Naive B cell (primary cell): ENCODE measurements around the gene CCDC185. TPM values are rescaled to one million over a fixed set of nuclear protein-coding genes. Genes with fewer than 3 reads are reported as not detected.

Experiments used
- ATAC-seq, 2 donors: fragments of 150-1000 bp; cut with Tn5 transposase; 2 replicates each; pipeline ENCODE4 v1.10.0; 2021; ENCODE audit warnings: low read depth in 2 of 2, mild to moderate bottlenecking in 2 of 2, moderate library complexity in 2 of 2
- DNase-seq: peaks from one replicate; pipeline ENCODE4 v3.0.0; 2022
- H3K27ac Mint-ChIP-seq, 6 donors: one replicate each; pipeline ENCODE4 v1.8.0; 2020 to 2022; ENCODE audit warnings: mild to moderate bottlenecking in 6 of 6, mixed read lengths in 6 of 6, moderate library complexity in 5 of 6, inconsistent platforms in 2 of 6
- H3K27me3 Mint-ChIP-seq, 3 donors: one replicate each; pipeline ENCODE4 v1.8.0; 2021 to 2022; ENCODE audit warnings: mixed read lengths in 3 of 3, mild to moderate bottlenecking in 1 of 3
- H3K36me3 Mint-ChIP-seq, 2 donors: one replicate each; pipeline ENCODE4 v1.8.0; 2020 to 2022; ENCODE audit warnings: mixed read lengths in 2 of 2, inconsistent platforms in 1 of 2, mild to moderate bottlenecking in 1 of 2
- H3K4me1 Mint-ChIP-seq, 3 donors: one replicate each; pipeline ENCODE4 v1.8.0; 2020 to 2022; ENCODE audit warnings: mixed read lengths in 3 of 3, inconsistent platforms in 1 of 3, mild to moderate bottlenecking in 1 of 3, moderate library complexity in 1 of 3
- H3K4me3 Mint-ChIP-seq, 8 donors: one replicate each; pipeline ENCODE4 v1.8.0; 2020 to 2022; ENCODE audit warnings: mild to moderate bottlenecking in 8 of 8, mixed read lengths in 8 of 8, moderate library complexity in 8 of 8, inconsistent platforms in 2 of 8
- H3K9me3 Mint-ChIP-seq, 7 donors: one replicate each; pipeline ENCODE4 v1.8.0; 2020 to 2022; ENCODE audit warnings: mixed read lengths in 7 of 7, mild to moderate bottlenecking in 5 of 7, inconsistent platforms in 2 of 7, moderate library complexity in 1 of 7
- polyA plus RNA-seq, 6 donors: library from polyadenylated mRNA; unstranded; fragments of 300-500 nt; fragmentation: Illumina TruSeq; gene quantifications; one replicate each; pipeline ENCODE4 v1.2.3, GENCODE V29; 2021; ENCODE audit warnings: low read depth in 6 of 6

The CCDC185 gene
- polyA plus RNA-seq, 6 donors from 2014 or later: not detected

GRCh38 chr1:223403184-223403815 is 10.1 kb downstream of the CCDC185 start:
- Mint-ChIP-seq H3K27ac (no peak overlapping the region), H3K4me3 (no peak overlapping the region), H3K4me1 (no peaks in the 10 kb centered on the region), H3K27me3 (peaks cover 29 to 44% (median 31%) of the 10 kb centered on the region in 3 donors), H3K36me3 (peaks cover 0 to 11% of the 10 kb centered on the region in 2 donors), H3K9me3 (peaks cover 3 to 10% (median 7%) of the 10 kb centered on the region in 7 donors)
- no peak for DNase-seq
- no peak for ATAC-seq

GRCh38 chr1:223405507-223405906 is 12.3 kb downstream of the CCDC185 start:
- H3K36me3 Mint-ChIP-seq: peaks cover 0 to 11% of the 10 kb centered on the region in 2 donors
- no peak overlapping the region for H3K27ac Mint-ChIP-seq
- peaks cover 3 to 10% (median 5%) of the 10 kb centered on the region in 7 donors for H3K9me3 Mint-ChIP-seq
- ATAC-seq (no peak), DNase-seq (no peak)
- no peak overlapping the region for H3K4me3 Mint-ChIP-seq
- no peaks in the 10 kb centered on the region for H3K4me1 Mint-ChIP-seq
- peaks cover 29 to 44% (median 31%) of the 10 kb centered on the region in 3 donors for H3K27me3 Mint-ChIP-seq

- ATAC-seq (no peak), DNase-seq (no peak)
- Mint-ChIP-seq H3K36me3 (no peaks in the 10 kb centered on the region), H3K27ac (no peak overlapping the region), H3K4me3 (no peak overlapping the region), H3K27me3 (peaks cover 15 to 30% (median 16%) of the 10 kb centered on the region in 3 donors), H3K4me1 (no peaks in the 10 kb centered on the region), H3K9me3 (peaks cover 0 to 2% (median 0%) of the 10 kb centered on the region in 7 donors)
These were observed 16.8 kb downstream of the CCDC185 start for GRCh38 chr1:223410036-223410435.

- H3K4me3 Mint-ChIP-seq: no peak overlapping the region
- H3K27ac Mint-ChIP-seq: no peak overlapping the region
- no peaks in the 10 kb centered on the region for H3K4me1 Mint-ChIP-seq
- DNase-seq: no peak
- ATAC-seq: no peak
- H3K9me3 Mint-ChIP-seq: peaks cover 0 to 2% (median 0%) of the 10 kb centered on the region in 7 donors
- no peaks in the 10 kb centered on the region for H3K36me3 Mint-ChIP-seq
- peaks cover 7 to 20% (median 9%) of the 10 kb centered on the region in 3 donors for H3K27me3 Mint-ChIP-seq
These were observed 18.1 kb downstream of the CCDC185 start for GRCh38 chr1:223411309-223411708.

GRCh38 chr1:223411710-223412109 is 18.5 kb downstream of the CCDC185 start:
- no peak overlapping the region for H3K27ac Mint-ChIP-seq
- peaks cover 0 to 2% (median 0%) of the 10 kb centered on the region in 7 donors for H3K9me3 Mint-ChIP-seq
- ATAC-seq (no peak), DNase-seq (no peak)
- H3K36me3 Mint-ChIP-seq: no peaks in the 10 kb centered on the region
- peaks cover 3 to 16% (median 9%) of the 10 kb centered on the region in 3 donors for H3K27me3 Mint-ChIP-seq
- no peak overlapping the region for H3K4me3 Mint-ChIP-seq
- no peaks in the 10 kb centered on the region for H3K4me1 Mint-ChIP-seq

- Mint-ChIP-seq H3K27me3 (peaks cover 0 to 10% (median 9%) of the 10 kb centered on the region in 3 donors), H3K36me3 (no peaks in the 10 kb centered on the region), H3K27ac (no peak overlapping the region), H3K9me3 (peaks cover 0 to 2% (median 0%) of the 10 kb centered on the region in 7 donors), H3K4me1 (no peaks in the 10 kb centered on the region), H3K4me3 (no peak overlapping the region)
- DNase-seq (no peak), ATAC-seq (no peak)
These were observed 20.0 kb downstream of the CCDC185 start for GRCh38 chr1:223413216-223413615.

- Mint-ChIP-seq H3K9me3 (no peaks in the 10 kb centered on the region), H3K27ac (no peak overlapping the region), H3K36me3 (no peaks in the 10 kb centered on the region), H3K4me1 (no peaks in the 10 kb centered on the region), H3K27me3 (peaks cover under 1 to 8% (median 3%) of the 10 kb centered on the region in 3 donors), H3K4me3 (no peak overlapping the region)
- ATAC-seq: no peak
- DNase-seq: no peak
These were observed 24.2 kb downstream of the CCDC185 start for GRCh38 chr1:223417444-223417843.

GRCh38 chr1:223417903-223418663 is 24.9 kb downstream of the CCDC185 start:
- Mint-ChIP-seq H3K36me3 (no peaks in the 10 kb centered on the region), H3K27me3 (peaks cover 0 to 11% (median 7%) of the 10 kb centered on the region in 3 donors)
- DNase-seq: no peak

GRCh38 chr1:223419115-223419514 is 25.9 kb downstream of the CCDC185 start:
- ATAC-seq: no peak
- Mint-ChIP-seq H3K27me3 (peaks cover 0 to 13% (median 7%) of the 10 kb centered on the region in 3 donors), H3K36me3 (no peaks in the 10 kb centered on the region), H3K4me3 (no peak overlapping the region), H3K27ac (no peak overlapping the region), H3K4me1 (no peaks in the 10 kb centered on the region), H3K9me3 (no peaks in the 10 kb centered on the region)
- DNase-seq: no peak

More at GRCh38 chr1:223417903-223418663, 24.9 kb downstream of the CCDC185 start:
- Mint-ChIP-seq H3K9me3 (no peaks in the 10 kb centered on the region), H3K4me1 (no peaks in the 10 kb centered on the region), H3K27ac (peak overlapping the region in 1 of 6 donors; percentile 53), H3K4me3 (no peak overlapping the region)
- ATAC-seq: no peak

- Mint-ChIP-seq H3K4me1 (no peaks in the 10 kb centered on the region), H3K27ac (no peak overlapping the region), H3K36me3 (no peaks in the 10 kb centered on the region), H3K9me3 (no peaks in the 10 kb centered on the region), H3K4me3 (no peak overlapping the region), H3K27me3 (peaks cover 0 to 13% (median 7%) of the 10 kb centered on the region in 3 donors)
- ATAC-seq: no peak
- no peak for DNase-seq
These were observed 26.3 kb downstream of the CCDC185 start for GRCh38 chr1:223419561-223419960.

- Mint-ChIP-seq H3K4me3 (no peak overlapping the region), H3K9me3 (peaks cover 0 to 2% (median 0%) of the 10 kb centered on the region in 7 donors), H3K27ac (no peak overlapping the region), H3K36me3 (no peaks in the 10 kb centered on the region), H3K27me3 (peaks cover 11 to 15% (median 11%) of the 10 kb centered on the region in 3 donors), H3K4me1 (no peaks in the 10 kb centered on the region)
- no peak for ATAC-seq
- no peak for DNase-seq
These were observed 27.8 kb downstream of the CCDC185 start for GRCh38 chr1:223421025-223421424.

GRCh38 chr1:223421676-223422075 is 28.5 kb downstream of the CCDC185 start:
- H3K4me3 Mint-ChIP-seq: no peak overlapping the region
- H3K27me3 Mint-ChIP-seq: peaks cover 13 to 18% (median 17%) of the 10 kb centered on the region in 3 donors
- peak overlapping the region in 1 of 6 donors; percentile 41 for H3K27ac Mint-ChIP-seq
- H3K9me3 Mint-ChIP-seq: peaks cover 0 to 4% (median 0%) of the 10 kb centered on the region in 7 donors
- ATAC-seq: no peak
- DNase-seq: no peak
- H3K36me3 Mint-ChIP-seq: no peaks in the 10 kb centered on the region
- H3K4me1 Mint-ChIP-seq: no peaks in the 10 kb centered on the region

GRCh38 chr1:223422911-223423310 is 29.7 kb downstream of the CCDC185 start:
- DNase-seq: no peak
- H3K27me3 Mint-ChIP-seq: peaks cover 17 to 21% (median 18%) of the 10 kb centered on the region in 3 donors
- H3K36me3 Mint-ChIP-seq: no peaks in the 10 kb centered on the region
- H3K9me3 Mint-ChIP-seq: peaks cover 0 to 4% (median 0%) of the 10 kb centered on the region in 7 donors
- H3K27ac Mint-ChIP-seq: no peak overlapping the region
- H3K4me1 Mint-ChIP-seq: no peaks in the 10 kb centered on the region
- ATAC-seq: no peak
- H3K4me3 Mint-ChIP-seq: no peak overlapping the region
